HG03025 (cell line): ENCODE data around the gene PRAC2.
"Not testable (repeated sequence)": the region's sequence is repeated elsewhere in the genome, so short reads cannot be mapped to it uniquely, and the experiment has no call there.

ENCODE experiments used
- ATAC-seq: cut with Tn5 transposase; IDR thresholded peaks from one replicate; pipeline ENCODE4 v1.9.1; 2021; ENCODE audit warnings: mild to moderate bottlenecking, moderate library complexity; ENCODE audit not compliant: unreplicated experiment, low FRiP score

Gene PRAC2

GRCh38 chr17:48722915-48723422 is at the start of gene PRAC2:
Gene PRAC2 (plus strand): TSS chr17:48723185. CDS start chr17:48724411, 1,226 bp downstream.
- no peak for ATAC-seq

- ATAC-seq: no peak
Measured at GRCh38 chr17:48676963-48677558, 45.9 kb upstream of the PRAC2 start.

GRCh38 chr17:48678141-48678971 is 44.6 kb upstream of the PRAC2 start:
- ATAC-seq: no peak

- ATAC-seq: no peak
Measured at GRCh38 chr17:48679385-48680096, 43.4 kb upstream of the PRAC2 start.

GRCh38 chr17:48681609-48682008 is 41.4 kb upstream of the PRAC2 start:
- no peak for ATAC-seq

- no peak for ATAC-seq
Measured at GRCh38 chr17:48690655-48691054, 32.3 kb upstream of the PRAC2 start.

GRCh38 chr17:48692049-48692448 is 30.9 kb upstream of the PRAC2 start:
- no peak for ATAC-seq

GRCh38 chr17:48693178-48693577 is 29.8 kb upstream of the PRAC2 start:
- no peak for ATAC-seq

- ATAC-seq: no peak
Measured at GRCh38 chr17:48701864-48702532, 21.0 kb upstream of the PRAC2 start.

GRCh38 chr17:48704361-48705248 is 18.4 kb upstream of the PRAC2 start:
- ATAC-seq: no peak

GRCh38 chr17:48711128-48711527 is 11.9 kb upstream of the PRAC2 start:
- no peak for ATAC-seq

GRCh38 chr17:48715496-48716399 is 7.2 kb upstream of the PRAC2 start:
- no peak for ATAC-seq

GRCh38 chr17:48716549-48716948 is 6.4 kb upstream of the PRAC2 start:
- ATAC-seq: not testable (repeated sequence)

- no peak for ATAC-seq
Measured at GRCh38 chr17:48717367-48718226, 5.4 kb upstream of the PRAC2 start.

GRCh38 chr17:48718227-48718760 is 4.7 kb upstream of the PRAC2 start:
- no peak for ATAC-seq

GRCh38 chr17:48718761-48719641 is 4.0 kb upstream of the PRAC2 start:
- ATAC-seq: no peak
